ENCODE data around the gene CNIH1.
"Not testable (repeated sequence)": the region's sequence is repeated elsewhere in the genome, so short reads cannot be mapped to it uniquely, and the experiment has no call there.

Gene CNIH1

GRCh38 chr14:54420478-54421142 lies 20.6 kb downstream of the CNIH1 start:
- H3K9ac ChIP-seq (ENCODE audit: low read depth in 1 of 2, low read length in 2 of 2): no peak overlapping the region
- no peak overlapping the region for H3K27ac ChIP-seq (ENCODE audit: low read depth in 2 of 2, low read length in 2 of 2)

GRCh38 chr14:54411371-54411770 lies 29.8 kb downstream of the CNIH1 start:
- no peaks in the 10 kb centered on the region for H3K27me3 ChIP-seq (ENCODE audit: control insufficient read depth in 2 of 2, insufficient read depth in 2 of 2, low read length in 2 of 2)
- H3K9me3 ChIP-seq (ENCODE audit: control insufficient read depth in 2 of 2, low read length in 2 of 2): no peaks in the 10 kb centered on the region
- peaks cover 0 to 4% of the 10 kb centered on the region in 2 donors for H3K36me3 ChIP-seq (ENCODE audit: control insufficient read depth in 2 of 2, insufficient read depth in 2 of 2, low read length in 2 of 2)
- no peak overlapping the region for H3K27ac ChIP-seq (ENCODE audit: low read depth in 2 of 2, low read length in 2 of 2)
- no peaks in the 10 kb centered on the region for H3K4me1 ChIP-seq (ENCODE audit: control insufficient read depth in 2 of 2, insufficient read depth in 2 of 2, low read length in 2 of 2)
- H3K4me3 ChIP-seq (ENCODE audit: low read length in 2 of 2): no peak overlapping the region
- H3K9ac ChIP-seq (ENCODE audit: low read depth in 1 of 2, low read length in 2 of 2): no peak overlapping the region

More at GRCh38 chr14:54420478-54421142, 20.6 kb downstream of the CNIH1 start:
- no peaks in the 10 kb centered on the region for H3K27me3 ChIP-seq (ENCODE audit: control insufficient read depth in 2 of 2, insufficient read depth in 2 of 2, low read length in 2 of 2)
- H3K36me3 ChIP-seq (ENCODE audit: control insufficient read depth in 2 of 2, insufficient read depth in 2 of 2, low read length in 2 of 2): no peaks in the 10 kb centered on the region
- no peak overlapping the region for H3K4me3 ChIP-seq (ENCODE audit: low read length in 2 of 2)
- H3K4me1 ChIP-seq (ENCODE audit: control insufficient read depth in 2 of 2, insufficient read depth in 2 of 2, low read length in 2 of 2): peaks cover 0 to 4% of the 10 kb centered on the region in 2 donors
- no peaks in the 10 kb centered on the region for H3K9me3 ChIP-seq (ENCODE audit: control insufficient read depth in 2 of 2, low read length in 2 of 2)

GRCh38 chr14:54410215-54410614 lies 31.0 kb downstream of the CNIH1 start:
- Histone ChIP-seq H3K9me3 (ENCODE audit: control insufficient read depth in 2 of 2, low read length in 2 of 2) (no peaks in the 10 kb centered on the region), H3K4me3 (ENCODE audit: low read length in 2 of 2) (no peak overlapping the region), H3K27me3 (ENCODE audit: control insufficient read depth in 2 of 2, insufficient read depth in 2 of 2, low read length in 2 of 2) (no peaks in the 10 kb centered on the region), H3K9ac (ENCODE audit: low read depth in 1 of 2, low read length in 2 of 2) (no peak overlapping the region), H3K27ac (ENCODE audit: low read depth in 2 of 2, low read length in 2 of 2) (no peak overlapping the region), H3K4me1 (ENCODE audit: control insufficient read depth in 2 of 2, insufficient read depth in 2 of 2, low read length in 2 of 2) (no peaks in the 10 kb centered on the region), H3K36me3 (ENCODE audit: control insufficient read depth in 2 of 2, insufficient read depth in 2 of 2, low read length in 2 of 2) (peaks cover 0 to 4% of the 10 kb centered on the region in 2 donors)

GRCh38 chr14:54403401-54404005 lies 37.7 kb downstream of the CNIH1 start:
- H3K4me3 ChIP-seq (ENCODE audit: low read length in 2 of 2); H3K27ac ChIP-seq (ENCODE audit: low read depth in 2 of 2, low read length in 2 of 2): not testable (repeated sequence)

GRCh38 chr14:54399560-54399959 lies 41.6 kb downstream of the CNIH1 start:
- H3K4me1 ChIP-seq (ENCODE audit: control insufficient read depth in 2 of 2, insufficient read depth in 2 of 2, low read length in 2 of 2): peaks cover 5 to 6% of the 10 kb centered on the region in 2 donors
- no peak overlapping the region for H3K4me3 ChIP-seq (ENCODE audit: low read length in 2 of 2)
- H3K36me3 ChIP-seq (ENCODE audit: control insufficient read depth in 2 of 2, insufficient read depth in 2 of 2, low read length in 2 of 2): no peaks in the 10 kb centered on the region
- no peak overlapping the region for H3K9ac ChIP-seq (ENCODE audit: low read depth in 1 of 2, low read length in 2 of 2)
- no peaks in the 10 kb centered on the region for H3K9me3 ChIP-seq (ENCODE audit: control insufficient read depth in 2 of 2, low read length in 2 of 2)
- H3K27ac ChIP-seq (ENCODE audit: low read depth in 2 of 2, low read length in 2 of 2): no peak overlapping the region
- no peaks in the 10 kb centered on the region for H3K27me3 ChIP-seq (ENCODE audit: control insufficient read depth in 2 of 2, insufficient read depth in 2 of 2, low read length in 2 of 2)

More at GRCh38 chr14:54403401-54404005, 37.7 kb downstream of the CNIH1 start:
- H3K36me3 ChIP-seq (ENCODE audit: control insufficient read depth in 2 of 2, insufficient read depth in 2 of 2, low read length in 2 of 2); H3K9ac ChIP-seq (ENCODE audit: low read depth in 1 of 2, low read length in 2 of 2); H3K4me1 ChIP-seq (ENCODE audit: control insufficient read depth in 2 of 2, insufficient read depth in 2 of 2, low read length in 2 of 2); H3K27me3 ChIP-seq (ENCODE audit: control insufficient read depth in 2 of 2, insufficient read depth in 2 of 2, low read length in 2 of 2); H3K9me3 ChIP-seq (ENCODE audit: control insufficient read depth in 2 of 2, low read length in 2 of 2): not testable (repeated sequence)

GRCh38 chr14:54396493-54397335 lies 44.5 kb downstream of the CNIH1 start, which contains the start of gene CDKN3:
Gene CDKN3, plus strand, starts transcription at chr14:54397007. Its CDS starts 62 bp downstream, at chr14:54397069.
- no peaks in the 10 kb centered on the region for H3K36me3 ChIP-seq (ENCODE audit: control insufficient read depth in 2 of 2, insufficient read depth in 2 of 2, low read length in 2 of 2)
- no peaks in the 10 kb centered on the region for H3K27me3 ChIP-seq (ENCODE audit: control insufficient read depth in 2 of 2, insufficient read depth in 2 of 2, low read length in 2 of 2)
- H3K27ac ChIP-seq (ENCODE audit: low read depth in 2 of 2, low read length in 2 of 2): peak within 1 kb of the TSS; percentile 51 to 65
- peaks cover 5 to 6% of the 10 kb centered on the region in 2 donors for H3K4me1 ChIP-seq (ENCODE audit: control insufficient read depth in 2 of 2, insufficient read depth in 2 of 2, low read length in 2 of 2)
- H3K9ac ChIP-seq (ENCODE audit: low read depth in 1 of 2, low read length in 2 of 2): peak within 1 kb of the TSS; percentile 79 to 82
- peak within 1 kb of the TSS; percentile 87 to 89 for H3K4me3 ChIP-seq (ENCODE audit: low read length in 2 of 2)
- H3K9me3 ChIP-seq (ENCODE audit: control insufficient read depth in 2 of 2, low read length in 2 of 2): no peaks in the 10 kb centered on the region

GRCh38 chr14:54396183-54396492 lies 45.0 kb downstream of the CNIH1 start:
- H3K9ac ChIP-seq (ENCODE audit: low read depth in 1 of 2, low read length in 2 of 2): peak overlapping the region; percentile 73 to 78
- peak overlapping the region; percentile 84 to 89 for H3K4me3 ChIP-seq (ENCODE audit: low read length in 2 of 2)
- no peaks in the 10 kb centered on the region for H3K27me3 ChIP-seq (ENCODE audit: control insufficient read depth in 2 of 2, insufficient read depth in 2 of 2, low read length in 2 of 2)
- H3K4me1 ChIP-seq (ENCODE audit: control insufficient read depth in 2 of 2, insufficient read depth in 2 of 2, low read length in 2 of 2): peaks cover 5 to 6% of the 10 kb centered on the region in 2 donors
- no peaks in the 10 kb centered on the region for H3K36me3 ChIP-seq (ENCODE audit: control insufficient read depth in 2 of 2, insufficient read depth in 2 of 2, low read length in 2 of 2)
- peak overlapping the region in 1 of 2 donors; percentile 38 for H3K27ac ChIP-seq (ENCODE audit: low read depth in 2 of 2, low read length in 2 of 2)
- H3K9me3 ChIP-seq (ENCODE audit: control insufficient read depth in 2 of 2, low read length in 2 of 2): no peaks in the 10 kb centered on the region

GRCh38 chr14:54395716-54396115 lies 45.5 kb downstream of the CNIH1 start:
- Histone ChIP-seq H3K36me3 (ENCODE audit: control insufficient read depth in 2 of 2, insufficient read depth in 2 of 2, low read length in 2 of 2) (no peaks in the 10 kb centered on the region), H3K9ac (ENCODE audit: low read depth in 1 of 2, low read length in 2 of 2) (no peak overlapping the region), H3K4me3 (ENCODE audit: low read length in 2 of 2) (no peak overlapping the region), H3K4me1 (ENCODE audit: control insufficient read depth in 2 of 2, insufficient read depth in 2 of 2, low read length in 2 of 2) (peaks cover 5 to 6% of the 10 kb centered on the region in 2 donors), H3K27me3 (ENCODE audit: control insufficient read depth in 2 of 2, insufficient read depth in 2 of 2, low read length in 2 of 2) (no peaks in the 10 kb centered on the region), H3K27ac (ENCODE audit: low read depth in 2 of 2, low read length in 2 of 2) (no peak overlapping the region), H3K9me3 (ENCODE audit: control insufficient read depth in 2 of 2, low read length in 2 of 2) (no peaks in the 10 kb centered on the region)

- H3K9me3 ChIP-seq (ENCODE audit: control insufficient read depth in 2 of 2, low read length in 2 of 2): no peaks in the 10 kb centered on the region
- no peak overlapping the region for H3K9ac ChIP-seq (ENCODE audit: low read depth in 1 of 2, low read length in 2 of 2)
- peaks cover 5 to 6% of the 10 kb centered on the region in 2 donors for H3K4me1 ChIP-seq (ENCODE audit: control insufficient read depth in 2 of 2, insufficient read depth in 2 of 2, low read length in 2 of 2)
- no peak overlapping the region for H3K4me3 ChIP-seq (ENCODE audit: low read length in 2 of 2)
- H3K27me3 ChIP-seq (ENCODE audit: control insufficient read depth in 2 of 2, insufficient read depth in 2 of 2, low read length in 2 of 2): no peaks in the 10 kb centered on the region
- no peaks in the 10 kb centered on the region for H3K36me3 ChIP-seq (ENCODE audit: control insufficient read depth in 2 of 2, insufficient read depth in 2 of 2, low read length in 2 of 2)
- no peak overlapping the region for H3K27ac ChIP-seq (ENCODE audit: low read depth in 2 of 2, low read length in 2 of 2)
Measured at GRCh38 chr14:54395284-54395683, 45.9 kb downstream of the CNIH1 start.

- Histone ChIP-seq H3K4me3 (ENCODE audit: low read length in 2 of 2) (no peak overlapping the region), H3K9me3 (ENCODE audit: control insufficient read depth in 2 of 2, low read length in 2 of 2) (no peaks in the 10 kb centered on the region), H3K9ac (ENCODE audit: low read depth in 1 of 2, low read length in 2 of 2) (no peak overlapping the region), H3K4me1 (ENCODE audit: control insufficient read depth in 2 of 2, insufficient read depth in 2 of 2, low read length in 2 of 2) (peaks cover 5 to 6% of the 10 kb centered on the region in 2 donors), H3K27me3 (ENCODE audit: control insufficient read depth in 2 of 2, insufficient read depth in 2 of 2, low read length in 2 of 2) (no peaks in the 10 kb centered on the region), H3K36me3 (ENCODE audit: control insufficient read depth in 2 of 2, insufficient read depth in 2 of 2, low read length in 2 of 2) (no peaks in the 10 kb centered on the region), H3K27ac (ENCODE audit: low read depth in 2 of 2, low read length in 2 of 2) (no peak overlapping the region)
Measured at GRCh38 chr14:54394596-54394995, 46.6 kb downstream of the CNIH1 start.

Data from mucosa of rectum (tissue), 2 donors.